ENCODE measurements around the gene CCDC88B.

DNA sequence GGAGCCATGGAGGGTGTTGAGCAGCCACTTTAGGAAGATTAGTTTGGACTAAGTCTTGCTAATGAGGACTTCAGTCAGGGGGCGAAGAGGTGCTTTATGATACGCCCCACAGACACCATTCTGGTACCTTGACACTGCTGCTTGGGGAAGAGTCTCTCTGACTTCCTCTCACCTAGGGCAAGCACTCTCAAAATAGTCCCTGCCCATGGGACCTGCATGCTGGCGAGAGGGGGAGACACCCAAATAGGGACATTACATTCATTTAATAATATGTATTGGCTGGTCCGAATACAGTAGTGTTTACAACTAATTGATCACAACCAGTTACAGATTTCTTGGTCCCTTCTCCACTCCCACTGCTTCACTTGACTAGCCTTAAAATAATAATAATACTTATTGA is 44.2 kb upstream of the CCDC88B start:
- TF ChIP-seq, protein P1, sequence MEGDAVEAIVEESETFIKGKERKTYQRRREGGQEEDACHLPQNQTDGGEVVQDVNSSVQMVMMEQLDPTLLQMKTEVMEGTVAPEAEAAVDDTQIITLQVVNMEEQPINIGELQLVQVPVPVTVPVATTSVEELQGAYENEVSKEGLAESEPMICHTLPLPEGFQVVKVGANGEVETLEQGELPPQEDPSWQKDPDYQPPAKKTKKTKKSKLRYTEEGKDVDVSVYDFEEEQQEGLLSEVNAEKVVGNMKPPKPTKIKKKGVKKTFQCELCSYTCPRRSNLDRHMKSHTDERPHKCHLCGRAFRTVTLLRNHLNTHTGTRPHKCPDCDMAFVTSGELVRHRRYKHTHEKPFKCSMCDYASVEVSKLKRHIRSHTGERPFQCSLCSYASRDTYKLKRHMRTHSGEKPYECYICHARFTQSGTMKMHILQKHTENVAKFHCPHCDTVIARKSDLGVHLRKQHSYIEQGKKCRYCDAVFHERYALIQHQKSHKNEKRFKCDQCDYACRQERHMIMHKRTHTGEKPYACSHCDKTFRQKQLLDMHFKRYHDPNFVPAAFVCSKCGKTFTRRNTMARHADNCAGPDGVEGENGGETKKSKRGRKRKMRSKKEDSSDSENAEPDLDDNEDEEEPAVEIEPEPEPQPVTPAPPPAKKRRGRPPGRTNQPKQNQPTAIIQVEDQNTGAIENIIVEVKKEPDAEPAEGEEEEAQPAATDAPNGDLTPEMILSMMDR (conservative IDR thresholded peaks at IDR 0.05; ENCODE audit: low read depth in 2 of 2): no peak
- TF ChIP-seq JUNB (IDR thresholded peaks at IDR 0.05; ENCODE audit: unreplicated experiment) (no peak), EZH2 (IDR thresholded peaks at IDR 0.05; ENCODE audit: low read depth, unreplicated experiment) (no peak)
